ENCODE measurements around the gene AP4M1.

The AP4M1 gene

GRCh38 chr7:100107125-100107737 is 5.8 kb downstream of the AP4M1 start:
- no CpG with 5 or more reads among the region's 25 CpGs for WGBS, 2 donors (ENCODE audit: extremely low coverage in 2 of 2, insufficient read length in 2 of 2, insufficient replicate concordance in 1 of 2)
- H3K4ac ChIP-seq (ENCODE audit: low read length): no peak overlapping the region
- no peak overlapping the region for H3K27ac ChIP-seq (replicated peaks; ENCODE audit: low read length)
- no peak overlapping the region for H2BK12ac ChIP-seq (ENCODE audit: low read length)
- peaks cover 3 to 9% of the 10 kb centered on the region in 2 donors for H3K4me1 ChIP-seq (ENCODE audit: control insufficient read depth in 2 of 2, insufficient read depth in 1 of 2, low read depth in 1 of 2, low read length in 2 of 2)
- no peaks in the 10 kb centered on the region for H3K79me1 ChIP-seq (ENCODE audit: low read depth, low read length)
- H3K23ac ChIP-seq (ENCODE audit: low read depth, low read length, poor library complexity): peak overlapping the region; percentile 85
- H3K27me3 ChIP-seq (ENCODE audit: control insufficient read depth in 3 of 3, insufficient read depth in 3 of 3, low read depth in 1 of 3, low read length in 3 of 3): no peaks in the 10 kb centered on the region
- H2AFZ ChIP-seq (ENCODE audit: low read length): no peak overlapping the region
- no peak overlapping the region for H3K18ac ChIP-seq (ENCODE audit: low read length)
- no peak overlapping the region for H4K8ac ChIP-seq (ENCODE audit: low read depth, low read length)
- no peak overlapping the region for H2AK5ac ChIP-seq (ENCODE audit: low read depth, low read length)
- no peak overlapping the region for H4K91ac ChIP-seq (ENCODE audit: low read depth, low read length, poor library complexity)
- no peak overlapping the region for H2BK5ac ChIP-seq (ENCODE audit: low read length)
- no peak overlapping the region for H3K4me2 ChIP-seq (ENCODE audit: insufficient read depth, low read length, poor library complexity, severe bottlenecking)
- H3K9ac ChIP-seq (ENCODE audit: low read depth, low read length, poor library complexity): no peak overlapping the region
- H2BK15ac ChIP-seq (ENCODE audit: low read length): no peak overlapping the region
- H3K4me3 ChIP-seq (ENCODE audit: low read length in 2 of 2): no peak overlapping the region
- H2BK120ac ChIP-seq (ENCODE audit: low read depth, low read length): no peak overlapping the region
- peaks cover 47 to 86% of the 10 kb centered on the region in 2 donors for H3K36me3 ChIP-seq (replicated peaks in 1 of 2; ENCODE audit: control insufficient read depth in 2 of 2, insufficient read depth in 2 of 2, low read length in 2 of 2)
- no peak overlapping the region for H3K14ac ChIP-seq (ENCODE audit: low read length)
- peaks cover 0 to 2% of the 10 kb centered on the region in 2 donors for H3K9me3 ChIP-seq (replicated peaks in 1 of 2; ENCODE audit: control insufficient read depth in 2 of 2, insufficient read depth in 1 of 2, low read depth in 1 of 2, low read length in 2 of 2)
- DNase-seq (ENCODE audit: low spot score): no peak

DNA sequence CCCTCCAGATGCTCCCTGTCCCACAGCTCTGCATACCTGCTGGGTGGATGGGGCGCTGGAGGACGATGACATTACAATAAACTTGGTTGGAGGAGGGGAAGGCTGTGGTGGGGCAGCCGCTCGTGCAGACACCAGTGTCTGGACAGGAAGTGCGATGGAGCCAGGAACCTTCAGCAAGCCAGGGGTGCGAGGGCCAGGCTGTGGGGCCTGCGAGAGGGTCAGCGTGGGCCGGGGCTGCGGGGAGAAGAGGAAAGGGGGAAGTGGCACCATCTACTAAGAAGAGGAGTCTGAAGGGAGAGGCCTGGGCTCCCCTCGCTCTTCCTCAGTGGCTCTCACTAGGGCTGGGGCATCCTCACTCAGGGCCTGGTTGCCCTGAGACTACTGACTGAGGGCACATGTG is 6.4 kb downstream of the AP4M1 start:
- Histone ChIP-seq H3K4me2 (ENCODE audit: insufficient read depth, low read length, poor library complexity, severe bottlenecking) (no peak overlapping the region), H3K27ac (replicated peaks; ENCODE audit: low read length) (no peak overlapping the region), H3K14ac (ENCODE audit: low read length) (no peak overlapping the region), H3K18ac (ENCODE audit: low read length) (no peak overlapping the region), H2AFZ (ENCODE audit: low read length) (no peak overlapping the region), H3K4ac (ENCODE audit: low read length) (no peak overlapping the region), H3K4me1 (ENCODE audit: control insufficient read depth in 2 of 2, insufficient read depth in 1 of 2, low read depth in 1 of 2, low read length in 2 of 2) (peaks cover 0 to 4% of the 10 kb centered on the region in 2 donors), H3K36me3 (replicated peaks in 1 of 2; ENCODE audit: control insufficient read depth in 2 of 2, insufficient read depth in 2 of 2, low read length in 2 of 2) (peaks cover 50 to 91% of the 10 kb centered on the region in 2 donors), H3K9me3 (replicated peaks in 1 of 2; ENCODE audit: control insufficient read depth in 2 of 2, insufficient read depth in 1 of 2, low read depth in 1 of 2, low read length in 2 of 2) (peaks cover 0 to 2% of the 10 kb centered on the region in 2 donors), H3K27me3 (ENCODE audit: control insufficient read depth in 3 of 3, insufficient read depth in 3 of 3, low read depth in 1 of 3, low read length in 3 of 3) (no peaks in the 10 kb centered on the region), H2BK5ac (ENCODE audit: low read length) (peak overlapping the region; percentile 75), H3K23ac (ENCODE audit: low read depth, low read length, poor library complexity) (peak overlapping the region; percentile 85), H2BK15ac (ENCODE audit: low read length) (no peak overlapping the region), H4K91ac (ENCODE audit: low read depth, low read length, poor library complexity) (no peak overlapping the region), H4K8ac (ENCODE audit: low read depth, low read length) (no peak overlapping the region), H2BK12ac (ENCODE audit: low read length) (no peak overlapping the region), H3K79me1 (ENCODE audit: low read depth, low read length) (no peaks in the 10 kb centered on the region), H3K4me3 (ENCODE audit: low read length in 2 of 2) (no peak overlapping the region), H3K9ac (ENCODE audit: low read depth, low read length, poor library complexity) (peak overlapping the region; percentile 44), H2BK120ac (ENCODE audit: low read depth, low read length) (no peak overlapping the region), H2AK5ac (ENCODE audit: low read depth, low read length) (no peak overlapping the region)
- DNase-seq (ENCODE audit: low spot score): no peak
- WGBS, 2 donors (ENCODE audit: extremely low coverage in 2 of 2, insufficient read length in 2 of 2, insufficient replicate concordance in 1 of 2): no CpG with 5 or more reads among the region's 11 CpGs

DNA sequence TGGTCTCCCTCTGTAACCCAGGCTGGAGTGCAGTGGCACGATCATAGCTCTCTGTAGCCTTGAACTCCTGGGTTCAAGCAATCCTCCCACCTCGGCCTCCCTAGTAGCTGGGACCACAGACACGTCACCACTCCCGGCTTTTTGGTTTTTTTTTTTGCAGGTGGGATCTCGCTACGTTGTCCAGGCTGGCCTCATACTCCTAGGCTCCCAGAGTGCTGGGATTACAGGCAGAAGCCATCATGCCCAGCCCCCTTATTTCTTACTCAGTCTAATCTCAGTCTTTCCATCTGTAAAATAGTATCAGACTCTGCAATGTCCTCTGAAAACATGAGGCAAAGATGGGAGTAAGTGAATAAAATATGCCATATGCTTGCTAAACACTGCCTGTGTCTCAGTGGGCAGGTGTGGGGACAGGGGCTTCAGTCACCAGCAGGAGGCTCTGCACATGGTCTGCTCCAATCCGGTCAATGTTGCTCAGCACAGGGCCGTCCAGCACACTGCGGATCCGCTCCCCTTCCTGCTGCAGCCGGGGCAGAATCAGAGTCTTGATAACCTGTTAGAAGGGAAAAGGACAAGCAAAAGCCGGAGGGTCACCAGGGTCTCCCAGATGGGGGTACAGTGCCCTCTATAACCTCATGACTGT is 8.2 kb downstream of the AP4M1 start:
- Histone ChIP-seq H2BK12ac (ENCODE audit: low read length) (no peak overlapping the region), H3K4me1 (ENCODE audit: control insufficient read depth in 2 of 2, insufficient read depth in 1 of 2, low read depth in 1 of 2, low read length in 2 of 2) (no peaks in the 10 kb centered on the region), H2BK120ac (ENCODE audit: low read depth, low read length) (no peak overlapping the region), H3K9me3 (replicated peaks in 1 of 2; ENCODE audit: control insufficient read depth in 2 of 2, insufficient read depth in 1 of 2, low read depth in 1 of 2, low read length in 2 of 2) (peaks cover 0 to 2% of the 10 kb centered on the region in 2 donors), H2AFZ (ENCODE audit: low read length) (no peak overlapping the region), H3K18ac (ENCODE audit: low read length) (no peak overlapping the region), H3K4ac (ENCODE audit: low read length) (no peak overlapping the region), H3K79me1 (ENCODE audit: low read depth, low read length) (peaks cover 3% of the 10 kb centered on the region), H3K23ac (ENCODE audit: low read depth, low read length, poor library complexity) (no peak overlapping the region), H4K8ac (ENCODE audit: low read depth, low read length) (peak overlapping the region; percentile 82), H3K36me3 (replicated peaks in 1 of 2; ENCODE audit: control insufficient read depth in 2 of 2, insufficient read depth in 2 of 2, low read length in 2 of 2) (peaks cover 58 to 95% of the 10 kb centered on the region in 2 donors), H3K4me2 (ENCODE audit: insufficient read depth, low read length, poor library complexity, severe bottlenecking) (no peak overlapping the region), H3K9ac (ENCODE audit: low read depth, low read length, poor library complexity) (no peak overlapping the region), H2AK5ac (ENCODE audit: low read depth, low read length) (no peak overlapping the region), H2BK15ac (ENCODE audit: low read length) (no peak overlapping the region), H3K27ac (replicated peaks; ENCODE audit: low read length) (no peak overlapping the region), H3K27me3 (ENCODE audit: control insufficient read depth in 3 of 3, insufficient read depth in 3 of 3, low read depth in 1 of 3, low read length in 3 of 3) (no peaks in the 10 kb centered on the region), H2BK5ac (ENCODE audit: low read length) (no peak overlapping the region), H4K91ac (ENCODE audit: low read depth, low read length, poor library complexity) (no peak overlapping the region), H3K14ac (ENCODE audit: low read length) (no peak overlapping the region), H3K4me3 (ENCODE audit: low read length in 2 of 2) (no peak overlapping the region)
- WGBS, 2 donors (ENCODE audit: extremely low coverage in 2 of 2, insufficient read length in 2 of 2, insufficient replicate concordance in 1 of 2): no CpG with 5 or more reads among the region's 12 CpGs
- DNase-seq (ENCODE audit: low spot score): no peak

DNA sequence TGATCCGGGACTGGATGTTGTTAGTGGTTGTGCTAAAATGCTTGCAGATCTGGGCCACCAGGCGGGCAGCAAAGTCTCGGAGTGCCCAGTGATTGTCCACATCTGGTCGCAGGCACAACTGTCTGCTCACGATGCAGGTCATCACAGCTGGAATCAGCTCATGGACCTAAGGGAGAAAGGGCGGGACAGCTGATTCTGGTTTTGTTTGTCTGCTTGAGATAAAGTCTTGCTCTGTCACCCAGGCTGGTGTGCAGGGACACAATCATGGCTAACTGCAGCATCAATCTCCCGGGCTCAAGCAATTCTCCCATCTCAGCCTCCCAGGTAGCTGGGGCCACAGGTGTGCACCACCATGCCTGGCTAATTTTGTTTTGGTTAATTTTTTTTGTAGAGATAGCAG is 9.7 kb downstream of the AP4M1 start:
- Histone ChIP-seq H4K8ac (ENCODE audit: low read depth, low read length) (no peak overlapping the region), H3K36me3 (replicated peaks in 1 of 2; ENCODE audit: control insufficient read depth in 2 of 2, insufficient read depth in 2 of 2, low read length in 2 of 2) (peaks cover 55 to 87% of the 10 kb centered on the region in 2 donors)

More for the DNA sequence above, 9.7 kb downstream of the AP4M1 start:
- Histone ChIP-seq H3K18ac (ENCODE audit: low read length) (no peak overlapping the region), H3K14ac (ENCODE audit: low read length) (no peak overlapping the region), H2AK5ac (ENCODE audit: low read depth, low read length) (no peak overlapping the region), H2AFZ (ENCODE audit: low read length) (no peak overlapping the region), H3K9ac (ENCODE audit: low read depth, low read length, poor library complexity) (no peak overlapping the region), H3K27me3 (ENCODE audit: control insufficient read depth in 3 of 3, insufficient read depth in 3 of 3, low read depth in 1 of 3, low read length in 3 of 3) (no peaks in the 10 kb centered on the region), H3K27ac (replicated peaks; ENCODE audit: low read length) (no peak overlapping the region), H3K4me1 (ENCODE audit: control insufficient read depth in 2 of 2, insufficient read depth in 1 of 2, low read depth in 1 of 2, low read length in 2 of 2) (no peaks in the 10 kb centered on the region), H2BK5ac (ENCODE audit: low read length) (no peak overlapping the region), H2BK12ac (ENCODE audit: low read length) (no peak overlapping the region), H3K4me3 (ENCODE audit: low read length in 2 of 2) (no peak overlapping the region), H4K91ac (ENCODE audit: low read depth, low read length, poor library complexity) (no peak overlapping the region), H3K23ac (ENCODE audit: low read depth, low read length, poor library complexity) (no peak overlapping the region), H2BK15ac (ENCODE audit: low read length) (no peak overlapping the region), H3K4me2 (ENCODE audit: insufficient read depth, low read length, poor library complexity, severe bottlenecking) (no peak overlapping the region), H3K9me3 (replicated peaks in 1 of 2; ENCODE audit: control insufficient read depth in 2 of 2, insufficient read depth in 1 of 2, low read depth in 1 of 2, low read length in 2 of 2) (peaks cover 0 to 2% of the 10 kb centered on the region in 2 donors), H3K79me1 (ENCODE audit: low read depth, low read length) (peaks cover 3% of the 10 kb centered on the region), H3K4ac (ENCODE audit: low read length) (no peak overlapping the region), H2BK120ac (ENCODE audit: low read depth, low read length) (no peak overlapping the region)
- WGBS, 2 donors (ENCODE audit: extremely low coverage in 2 of 2, insufficient read length in 2 of 2, insufficient replicate concordance in 1 of 2): no CpG with 5 or more reads among the region's 7 CpGs
- no peak for DNase-seq (ENCODE audit: low spot score)

All from neuronal stem cell (in vitro differentiated cells).